ENCODE data around the gene CHST3.
A peak's percentile ranks its signal among the peaks of the same experiment; 100 is the strongest.
"Not testable (repeated sequence)": the region's sequence is repeated elsewhere in the genome, so short reads cannot be mapped to it uniquely, and the experiment has no call there.

Gene CHST3

GRCh38 chr10:71972746-71973695, 8.8 kb downstream of the CHST3 start:
- H3K4me3 ChIP-seq (ENCODE audit: control insufficient read depth, low read depth, low read length), result no peak overlapping the region

GRCh38 chr10:71973777-71974488, 9.7 kb downstream of the CHST3 start:
- no peak for DNase-seq (ENCODE audit: low read depth)
- H3K4me3 ChIP-seq (ENCODE audit: control insufficient read depth, low read depth, low read length), result no peak overlapping the region
- TF ChIP-seq, protein P1, sequence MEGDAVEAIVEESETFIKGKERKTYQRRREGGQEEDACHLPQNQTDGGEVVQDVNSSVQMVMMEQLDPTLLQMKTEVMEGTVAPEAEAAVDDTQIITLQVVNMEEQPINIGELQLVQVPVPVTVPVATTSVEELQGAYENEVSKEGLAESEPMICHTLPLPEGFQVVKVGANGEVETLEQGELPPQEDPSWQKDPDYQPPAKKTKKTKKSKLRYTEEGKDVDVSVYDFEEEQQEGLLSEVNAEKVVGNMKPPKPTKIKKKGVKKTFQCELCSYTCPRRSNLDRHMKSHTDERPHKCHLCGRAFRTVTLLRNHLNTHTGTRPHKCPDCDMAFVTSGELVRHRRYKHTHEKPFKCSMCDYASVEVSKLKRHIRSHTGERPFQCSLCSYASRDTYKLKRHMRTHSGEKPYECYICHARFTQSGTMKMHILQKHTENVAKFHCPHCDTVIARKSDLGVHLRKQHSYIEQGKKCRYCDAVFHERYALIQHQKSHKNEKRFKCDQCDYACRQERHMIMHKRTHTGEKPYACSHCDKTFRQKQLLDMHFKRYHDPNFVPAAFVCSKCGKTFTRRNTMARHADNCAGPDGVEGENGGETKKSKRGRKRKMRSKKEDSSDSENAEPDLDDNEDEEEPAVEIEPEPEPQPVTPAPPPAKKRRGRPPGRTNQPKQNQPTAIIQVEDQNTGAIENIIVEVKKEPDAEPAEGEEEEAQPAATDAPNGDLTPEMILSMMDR (conservative IDR thresholded peaks at IDR 0.05; ENCODE audit: control insufficient read depth, insufficient read depth, low read depth, low read length), result no peak

More at GRCh38 chr10:71972746-71973695, 8.8 kb downstream of the CHST3 start:
- DNase-seq (ENCODE audit: low read depth), result no peak
- TF ChIP-seq, protein P1 (conservative IDR thresholded peaks at IDR 0.05; ENCODE audit: control insufficient read depth, insufficient read depth, low read depth, low read length), result no peak

- DNase-seq (ENCODE audit: low read depth), result peak; percentile 78
- H3K4me3 ChIP-seq (ENCODE audit: control insufficient read depth, low read depth, low read length), result no peak overlapping the region
- TF ChIP-seq, protein P1 (conservative IDR thresholded peaks at IDR 0.05; ENCODE audit: control insufficient read depth, insufficient read depth, low read depth, low read length), result no peak
These were observed 10.4 kb downstream of the CHST3 start for GRCh38 chr10:71974489-71975021.

DNA sequence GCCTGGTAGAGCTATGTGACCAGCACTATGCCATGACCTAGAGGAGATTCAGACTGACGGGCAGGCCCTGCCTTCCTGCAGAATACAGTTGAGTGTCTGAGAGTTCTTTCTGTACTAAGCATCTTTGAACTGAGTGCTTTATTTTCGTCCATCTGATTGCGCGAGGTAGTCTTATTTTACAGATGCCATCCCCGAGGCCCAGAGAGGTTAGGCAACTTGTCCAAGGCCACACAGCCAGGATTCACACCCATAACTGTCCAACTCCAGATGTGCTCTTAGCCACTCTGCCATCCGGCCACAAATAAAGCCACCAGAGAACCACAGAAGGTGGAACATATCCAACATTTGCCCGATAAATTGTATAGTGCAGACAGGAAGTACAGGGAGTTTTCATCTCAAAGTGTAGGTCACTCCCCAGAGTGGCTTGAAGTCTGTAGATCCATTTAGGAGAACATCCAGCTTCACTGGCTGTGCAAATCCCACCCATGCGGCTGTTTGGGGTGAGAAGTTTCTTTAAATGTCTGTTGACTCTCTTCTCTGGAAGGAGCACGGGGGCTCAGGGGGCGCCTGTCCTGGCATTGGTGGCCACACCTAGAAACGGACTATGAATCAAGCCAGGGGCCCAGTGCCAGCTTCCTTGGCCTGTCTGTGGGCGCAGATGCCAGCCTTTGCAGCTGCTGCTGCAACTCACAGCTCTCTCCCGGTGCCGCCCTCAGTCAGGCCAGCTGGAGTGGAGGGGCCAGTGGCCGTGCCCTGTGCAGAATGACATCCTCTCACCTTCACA, 11.1 kb downstream of the CHST3 start:
- no peak overlapping the region for H3K4me3 ChIP-seq (ENCODE audit: control insufficient read depth, low read depth, low read length)
- TF ChIP-seq, protein P1 (conservative IDR thresholded peaks at IDR 0.05; ENCODE audit: control insufficient read depth, insufficient read depth, low read depth, low read length), result no peak
- no peak for DNase-seq (ENCODE audit: low read depth)

GRCh38 chr10:71975871-71976725, 11.9 kb downstream of the CHST3 start:
- DNase-seq (ENCODE audit: low read depth), result peak; percentile 95
- no peak overlapping the region for H3K4me3 ChIP-seq (ENCODE audit: control insufficient read depth, low read depth, low read length)
- TF ChIP-seq, protein P1 (conservative IDR thresholded peaks at IDR 0.05; ENCODE audit: control insufficient read depth, insufficient read depth, low read depth, low read length), result no peak

- H3K4me3 ChIP-seq (ENCODE audit: control insufficient read depth, low read depth, low read length); DNase-seq (ENCODE audit: low read depth): not testable (repeated sequence)
These were observed 13.4 kb downstream of the CHST3 start for GRCh38 chr10:71977614-71977903.
